ENCODE measurements around the gene ACVR1C. TPM values are rescaled to one million over a fixed set of nuclear protein-coding genes. Genes with fewer than 3 reads are reported as not detected.

Gene ACVR1C
- total and polyA plus RNA-seq, 2 of the 8 experiments (the other 6 are each of a cell fraction or from before 2014, with no cell fraction given), result 0.21 to 0.52 TPM

GRCh38 chr2:157657858-157658257, 29.2 kb upstream of the ACVR1C start:
- TF ChIP-seq CBX8 (IDR thresholded peaks at IDR 0.05; ENCODE audit: borderline replicate concordance, low read depth, low read length) (no peak), SIN3A (conservative IDR thresholded peaks at IDR 0.05 in 1 of 2, IDR thresholded peaks at IDR 0.05 in 1 of 2; ENCODE audit: low read depth in 1 of 2, low read length in 2 of 2) (no peak), POLR2AphosphoS5 (IDR thresholded peaks at IDR 0.05; ENCODE audit: low read depth, low read length) (no peak), ATF3 (IDR thresholded peaks at IDR 0.05; ENCODE audit: insufficient read depth, low read depth, low read length) (no peak), PHF8 (conservative IDR thresholded peaks at IDR 0.05; ENCODE audit: low read depth, low read length) (no peak), BACH1 (IDR thresholded peaks at IDR 0.05; ENCODE audit: low read length) (no peak), SP4 (IDR thresholded peaks at IDR 0.05; ENCODE audit: low read length) (no peak), SRF (IDR thresholded peaks at IDR 0.05; ENCODE audit: low read depth, low read length) (no peak), MAFK (IDR thresholded peaks at IDR 0.05; ENCODE audit: low read depth, low read length) (no peak), SP1 (IDR thresholded peaks at IDR 0.05; ENCODE audit: low read depth, low read length) (no peak)
- Histone ChIP-seq H3K9ac (replicated peaks in 1 of 4; ENCODE audit: extremely low read depth in 1 of 4, low read depth in 3 of 4, low read length in 3 of 4) (no peak overlapping the region), H2BK120ac (replicated peaks; ENCODE audit: low read depth, low read length) (no peak overlapping the region), H2BK15ac (ENCODE audit: low read length) (no peak overlapping the region), H3K4me2 (ENCODE audit: insufficient read depth in 1 of 2, low read depth in 2 of 2, low read length in 2 of 2) (no peak overlapping the region), H3K27me3 (replicated peaks in 1 of 4; ENCODE audit: control insufficient read depth in 3 of 4, extremely low read depth in 1 of 4, insufficient read depth in 3 of 4, low read length in 3 of 4) (no peaks in the 10 kb centered on the region; a peak in 1 of 7 replicates), H2BK5ac (ENCODE audit: low read depth, low read length) (no peak overlapping the region), H3K23ac (ENCODE audit: insufficient read length) (no peak overlapping the region), H3K56ac (replicated peaks; ENCODE audit: insufficient read length, low read depth, low read length) (no peak overlapping the region), H2BK20ac (ENCODE audit: low read length) (no peak overlapping the region), H3K4me3 (ENCODE audit: extremely low read depth in 1 of 4, insufficient read depth in 2 of 4, low read depth in 3 of 4, low read length in 4 of 4) (no peak overlapping the region), H3K27ac (ENCODE audit: low read depth, low read length) (no peak overlapping the region), H3K4me1 (replicated peaks in 1 of 4; ENCODE audit: control insufficient read depth in 3 of 4, insufficient read depth in 4 of 4, low read length in 3 of 4) (no peaks in the 10 kb centered on the region), H3K14ac (ENCODE audit: insufficient read length) (no peak overlapping the region), H3K23me2 (ENCODE audit: low read depth, low read length) (no peaks in the 10 kb centered on the region), H4K8ac (ENCODE audit: extremely low read depth, insufficient read depth, low read length) (no peak overlapping the region), H3K36me3 (ENCODE audit: control insufficient read depth in 2 of 4, insufficient read depth in 4 of 4, low read length in 3 of 4) (no peaks in the 10 kb centered on the region), H4K20me1 (replicated peaks in 1 of 2; ENCODE audit: control insufficient read depth in 1 of 2, insufficient read depth in 2 of 2, low read length in 2 of 2) (no peaks in the 10 kb centered on the region), H4K91ac (replicated peaks; ENCODE audit: insufficient read length, low read length) (no peak overlapping the region), H4K5ac (ENCODE audit: insufficient read length, low read depth, low read length) (no peak overlapping the region), H3K18ac (ENCODE audit: extremely low read depth, low read length) (no peak overlapping the region), H2AK5ac (ENCODE audit: low read depth, low read length) (no peak overlapping the region), H2BK12ac (ENCODE audit: low read depth, low read length) (no peak overlapping the region), H3K9me3 (ENCODE audit: insufficient read depth in 2 of 2, low read depth in 1 of 2, low read length in 1 of 2) (no peaks in the 10 kb centered on the region), H3K79me1 (ENCODE audit: low read depth, low read length) (no peaks in the 10 kb centered on the region), H2AFZ (ENCODE audit: low read length) (no peak overlapping the region), H3K4ac (replicated peaks; ENCODE audit: insufficient read length, low read depth, low read length) (no peak overlapping the region), H3K79me2 (ENCODE audit: control insufficient read depth in 1 of 2, insufficient read depth in 2 of 2, low read length in 2 of 2) (no peaks in the 10 kb centered on the region)
- DNase-seq (ENCODE audit: low read depth in 1 of 2, low spot score in 2 of 2), result no peak
- ChIA-PET CTCF (ENCODE audit: partially characterized antibody) (interaction anchor here (0.8 to 1.5 kb wide), 4 partner anchors 13 to 350 kb away, joined by 3 to 5 read pairs (median 4); partner anchors contain the start of gene ACVR1C), POLR2A (ENCODE audit: partially characterized antibody) (no interaction called here)
- FAIRE-seq, result no peak
- 90% methylated on average over 1 of the region's 1 CpG; no CpG with 5 or more reads in 1 of the 2 experiments for WGBS, 2 experiments (ENCODE audit: extremely low coverage in 1 of 2, insufficient coverage in 1 of 2, insufficient read length in 1 of 2, insufficient replicate concordance in 2 of 2, low coverage in 1 of 2, low lambda C conversion rate in 2 of 2, missing lambda C conversion rate in 1 of 2)

All from H1 (cell line).